ENCODE results near the gene TMEM30A. TPM values are rescaled to one million over a fixed set of nuclear protein-coding genes. Genes with fewer than 3 reads are reported as not detected.

The TMEM30A gene
- total and polyA plus RNA-seq, 2 of the 13 experiments (the other 11 are each of a cell fraction or from before 2014, with no cell fraction given): 17.6 to 54.4 TPM

- TF ChIP-seq CEBPZ (IDR thresholded peaks at IDR 0.05; ENCODE audit: low read length): no peak
- TF ChIP-seq HOXA3 (CRISPR knock-in tag; IDR thresholded peaks at IDR 0.05): no peak
- TF ChIP-seq TBX2 (CRISPR knock-in tag; IDR thresholded peaks at IDR 0.05; ENCODE audit: borderline replicate concordance): no peak
- no peak for TF ChIP-seq HNRNPUL1 (IDR thresholded peaks at IDR 0.05; ENCODE audit: low read depth, low read length)
- no peak for TF ChIP-seq ZNF878 (CRISPR knock-in tag; IDR thresholded peaks at IDR 0.05)
- TF ChIP-seq, protein P1, sequence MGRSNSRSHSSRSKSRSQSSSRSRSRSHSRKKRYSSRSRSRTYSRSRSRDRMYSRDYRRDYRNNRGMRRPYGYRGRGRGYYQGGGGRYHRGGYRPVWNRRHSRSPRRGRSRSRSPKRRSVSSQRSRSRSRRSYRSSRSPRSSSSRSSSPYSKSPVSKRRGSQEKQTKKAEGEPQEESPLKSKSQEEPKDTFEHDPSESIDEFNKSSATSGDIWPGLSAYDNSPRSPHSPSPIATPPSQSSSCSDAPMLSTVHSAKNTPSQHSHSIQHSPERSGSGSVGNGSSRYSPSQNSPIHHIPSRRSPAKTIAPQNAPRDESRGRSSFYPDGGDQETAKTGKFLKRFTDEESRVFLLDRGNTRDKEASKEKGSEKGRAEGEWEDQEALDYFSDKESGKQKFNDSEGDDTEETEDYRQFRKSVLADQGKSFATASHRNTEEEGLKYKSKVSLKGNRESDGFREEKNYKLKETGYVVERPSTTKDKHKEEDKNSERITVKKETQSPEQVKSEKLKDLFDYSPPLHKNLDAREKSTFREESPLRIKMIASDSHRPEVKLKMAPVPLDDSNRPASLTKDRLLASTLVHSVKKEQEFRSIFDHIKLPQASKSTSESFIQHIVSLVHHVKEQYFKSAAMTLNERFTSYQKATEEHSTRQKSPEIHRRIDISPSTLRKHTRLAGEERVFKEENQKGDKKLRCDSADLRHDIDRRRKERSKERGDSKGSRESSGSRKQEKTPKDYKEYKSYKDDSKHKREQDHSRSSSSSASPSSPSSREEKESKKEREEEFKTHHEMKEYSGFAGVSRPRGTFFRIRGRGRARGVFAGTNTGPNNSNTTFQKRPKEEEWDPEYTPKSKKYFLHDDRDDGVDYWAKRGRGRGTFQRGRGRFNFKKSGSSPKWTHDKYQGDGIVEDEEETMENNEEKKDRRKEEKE (IDR thresholded peaks at IDR 0.05): no peak
Observed at GRCh38 chr6:75268988-75269354, 15.6 kb downstream of the TMEM30A start (continued).

Measured in HepG2 (cell line).